Measurements from ENCODE around the gene BIRC3.

- TF ChIP-seq CTCF (IDR thresholded peaks at IDR 0.05) (no peak), POLR2AphosphoS5 (IDR thresholded peaks at IDR 0.05) (no peak), POLR2A (IDR thresholded peaks at IDR 0.05) (no peak)
Measured at GRCh38 chr11:102302241-102302640, 15.0 kb upstream of the BIRC3 start.

Data from breast epithelium (tissue), 3 donors.